Tibial nerve (tissue), 4 donors: ENCODE results near the gene SVIL. TPM values are rescaled to one million over a fixed set of nuclear protein-coding genes. Genes with fewer than 3 reads are reported as not detected.

Source experiments
- DNase-seq, 2 donors: peaks; one replicate each; pipeline ENCODE4 v3.0.0-alpha.2; 2019; ENCODE audit warnings: low spot score in 2 of 2
- H3K27ac ChIP-seq, 4 donors: fragments of 200-600 bp; sonication (generic) in 3 of 4; one replicate each; pipeline ENCODE4 v1.5.1; 2017 to 2019; ENCODE audit warnings: mild to moderate bottlenecking in 1 of 4
- H3K27me3 ChIP-seq, 2 donors: fragments of 200-600 bp; sonication (generic) in 1 of 2; one replicate each; pipeline versions ENCODE4 v1.5.1 to v1.6.0; 2017 to 2019
- H3K36me3 ChIP-seq, 3 donors: fragments of 200-600 bp; sonication (generic); one replicate each; pipeline ENCODE4 v1.5.1; 2018 to 2019
- H3K4me1 ChIP-seq, 4 donors: fragments of 200-600 bp; sonication (generic) in 3 of 4; one replicate each; pipeline ENCODE4 v1.5.1; 2017 to 2019
- H3K4me3 ChIP-seq, 4 donors: fragments of 200-600 bp; sonication (generic) in 3 of 4; one replicate each; pipeline ENCODE4 v1.5.1; 2017 to 2019; ENCODE audit warnings: mild to moderate bottlenecking in 1 of 4, moderate library complexity in 1 of 4
- H3K9me3 ChIP-seq, 4 donors: fragments of 200-600 bp; sonication (generic) in 3 of 4; one replicate each; pipeline ENCODE4 v1.5.1; 2017 to 2019
- EP300 ChIP-seq, 2 donors: sonication (generic); formaldehyde crosslinking; IDR thresholded peaks; one replicate each; pipeline ENCODE4 v1.6.1; 2017; ENCODE audit warnings: antibody characterized with exemption in 2 of 2, mild to moderate bottlenecking in 1 of 2
- POLR2A ChIP-seq, 2 donors: fragments of 450-650 bp; IDR thresholded peaks; one replicate each; pipeline ENCODE4 v1.6.1; 2017; ENCODE audit warnings: antibody characterized with exemption in 2 of 2, mild to moderate bottlenecking in 2 of 2, moderate library complexity in 2 of 2
- WGBS, 2 donors: methylation state at CpG; one replicate each; pipeline ENCODE4 v1.1.5; 2018; 5-methylcytosine and 5-hydroxymethylcytosine counted together
- total RNA-seq, 4 donors: library from RNA; depleted of rRNA; stranded (reverse); fragments of >200 nt; gene quantifications; one replicate each; pipeline ENCODE4 v1.1.0, GENCODE V29; 2016
- TF ChIP-seq, protein P1 (sequence below), 5 experiments: fragments of 200-600 bp in 3 of 5; fragments of 450-650 bp in 2 of 5; sonication (generic) in 3 of 5; IDR thresholded peaks; one replicate each; pipeline ENCODE4 v1.5.1; 2016 to 2019; ENCODE audit warnings: antibody characterized with exemption in 5 of 5, mild to moderate bottlenecking in 3 of 5, moderate library complexity in 2 of 5

The SVIL gene
- total RNA-seq, 4 donors from 2014 or later, result 23.6 to 32.0 (median 26.0) TPM

DNA sequence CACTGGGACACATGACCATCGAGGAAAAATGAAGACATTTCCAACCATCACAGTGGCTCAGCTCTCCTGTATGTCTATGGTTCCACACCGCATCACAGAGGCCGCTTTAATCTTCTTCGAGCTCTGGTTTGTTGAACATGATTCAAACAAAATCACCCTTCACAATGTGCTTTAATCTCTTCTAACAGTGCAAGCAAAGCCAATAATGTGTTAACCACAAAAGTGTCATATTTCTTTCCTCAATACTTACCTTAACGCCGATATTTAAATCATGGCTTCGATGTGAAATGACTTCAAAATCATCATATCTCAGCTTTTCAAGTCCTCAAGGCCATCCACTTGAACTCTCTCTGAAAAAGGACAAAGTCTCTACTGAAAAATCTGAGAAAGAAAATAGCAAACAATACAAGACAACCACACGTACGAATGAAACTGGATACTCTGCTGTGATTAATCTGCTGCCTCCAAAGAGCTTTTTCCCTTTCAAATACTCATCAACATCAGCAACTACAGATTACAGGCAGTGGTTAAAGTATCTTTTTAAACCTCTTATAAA lies 23.0 kb upstream of the SVIL start:
- Histone ChIP-seq H3K4me3 (no peak overlapping the region), H3K4me1 (peaks cover 0 to 19% (median 0%) of the 10 kb centered on the region in 4 donors), H3K9me3 (peaks cover 0 to 3% (median 0%) of the 10 kb centered on the region in 4 donors), H3K27me3 (no peaks in the 10 kb centered on the region), H3K36me3 (no peaks in the 10 kb centered on the region), H3K27ac (no peak overlapping the region)
- TF ChIP-seq EP300 (IDR thresholded peaks at IDR 0.05), result no peak
- TF ChIP-seq, protein P1, sequence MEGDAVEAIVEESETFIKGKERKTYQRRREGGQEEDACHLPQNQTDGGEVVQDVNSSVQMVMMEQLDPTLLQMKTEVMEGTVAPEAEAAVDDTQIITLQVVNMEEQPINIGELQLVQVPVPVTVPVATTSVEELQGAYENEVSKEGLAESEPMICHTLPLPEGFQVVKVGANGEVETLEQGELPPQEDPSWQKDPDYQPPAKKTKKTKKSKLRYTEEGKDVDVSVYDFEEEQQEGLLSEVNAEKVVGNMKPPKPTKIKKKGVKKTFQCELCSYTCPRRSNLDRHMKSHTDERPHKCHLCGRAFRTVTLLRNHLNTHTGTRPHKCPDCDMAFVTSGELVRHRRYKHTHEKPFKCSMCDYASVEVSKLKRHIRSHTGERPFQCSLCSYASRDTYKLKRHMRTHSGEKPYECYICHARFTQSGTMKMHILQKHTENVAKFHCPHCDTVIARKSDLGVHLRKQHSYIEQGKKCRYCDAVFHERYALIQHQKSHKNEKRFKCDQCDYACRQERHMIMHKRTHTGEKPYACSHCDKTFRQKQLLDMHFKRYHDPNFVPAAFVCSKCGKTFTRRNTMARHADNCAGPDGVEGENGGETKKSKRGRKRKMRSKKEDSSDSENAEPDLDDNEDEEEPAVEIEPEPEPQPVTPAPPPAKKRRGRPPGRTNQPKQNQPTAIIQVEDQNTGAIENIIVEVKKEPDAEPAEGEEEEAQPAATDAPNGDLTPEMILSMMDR (IDR thresholded peaks at IDR 0.05), result no peak
- TF ChIP-seq POLR2A (IDR thresholded peaks at IDR 0.05), result no peak
- WGBS, 2 donors, result 74 to 77% methylated on average over 9 of the region's 9 CpGs
- DNase-seq, result no peak

DNA sequence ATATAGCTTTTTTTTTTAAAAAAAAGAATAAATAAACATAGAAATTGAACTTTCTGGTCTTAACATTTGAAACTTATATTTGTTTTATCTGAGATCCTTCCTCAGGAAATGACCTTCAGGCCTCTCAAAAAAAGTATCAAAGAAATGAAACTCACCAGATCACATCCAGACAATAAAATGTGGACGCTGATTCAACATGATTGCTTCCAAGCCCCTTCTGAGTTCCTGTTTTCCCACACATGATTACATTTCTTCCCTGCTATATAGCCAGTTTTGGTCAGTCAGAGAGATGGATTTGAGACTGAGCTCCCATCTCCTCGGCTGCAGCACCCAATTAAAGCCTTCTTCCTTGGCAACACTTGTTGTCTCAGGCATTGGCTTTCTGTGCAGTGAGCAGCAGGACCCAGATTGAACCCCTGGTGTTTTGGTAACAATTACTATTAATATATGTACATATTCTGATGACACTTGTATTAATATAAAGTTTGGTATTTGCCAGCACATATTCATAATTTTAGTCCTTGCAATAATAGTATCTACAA lies 21.8 kb upstream of the SVIL start:
- H3K9me3 ChIP-seq, result peaks cover 0 to 3% (median 0%) of the 10 kb centered on the region in 4 donors
- 84 to 94% methylated on average over 2 of the region's 2 CpGs for WGBS, 2 donors
- no peaks in the 10 kb centered on the region for H3K36me3 ChIP-seq
- H3K4me1 ChIP-seq, result peaks cover 0 to 19% (median 0%) of the 10 kb centered on the region in 4 donors
- no peaks in the 10 kb centered on the region for H3K27me3 ChIP-seq
- TF ChIP-seq, protein P1 (IDR thresholded peaks at IDR 0.05), result no peak
- TF ChIP-seq EP300 (IDR thresholded peaks at IDR 0.05), result no peak
- TF ChIP-seq POLR2A (IDR thresholded peaks at IDR 0.05), result no peak
- no peak overlapping the region for H3K27ac ChIP-seq
- DNase-seq, result no peak
- H3K4me3 ChIP-seq, result no peak overlapping the region

DNA sequence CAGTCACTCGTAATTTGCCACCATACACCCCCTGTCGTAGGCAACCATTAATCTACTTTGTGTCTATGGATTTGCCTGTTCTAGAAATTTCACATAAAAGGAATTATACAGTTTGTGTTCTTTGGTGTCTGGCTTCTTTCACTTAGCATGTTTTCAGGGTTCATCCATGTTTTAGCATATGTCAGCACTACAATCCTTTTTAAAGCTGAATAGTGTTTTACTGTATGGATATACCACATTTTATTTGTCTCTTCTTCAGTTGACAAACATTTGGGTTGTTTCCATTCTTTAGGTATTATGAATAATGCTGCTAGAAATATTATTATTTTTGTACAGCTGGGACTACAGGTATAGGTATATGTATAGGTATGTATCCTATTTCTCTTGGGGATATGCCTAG lies 17.4 kb upstream of the SVIL start:
- H3K9me3 ChIP-seq, result peaks cover 0 to 3% (median 0%) of the 10 kb centered on the region in 4 donors
- H3K27ac ChIP-seq, result no peak overlapping the region
- H3K4me1 ChIP-seq, result peaks cover 0 to 19% (median 2%) of the 10 kb centered on the region in 4 donors
- no peak for DNase-seq
- TF ChIP-seq, protein P1 (IDR thresholded peaks at IDR 0.05), result no peak
- TF ChIP-seq EP300 (IDR thresholded peaks at IDR 0.05), result no peak
- no peak for TF ChIP-seq POLR2A (IDR thresholded peaks at IDR 0.05)
- no peaks in the 10 kb centered on the region for H3K27me3 ChIP-seq
- WGBS, 2 donors, result 97 to 98% methylated on average over 2 of the region's 2 CpGs
- H3K36me3 ChIP-seq, result no peaks in the 10 kb centered on the region
- H3K4me3 ChIP-seq, result no peak overlapping the region

DNA sequence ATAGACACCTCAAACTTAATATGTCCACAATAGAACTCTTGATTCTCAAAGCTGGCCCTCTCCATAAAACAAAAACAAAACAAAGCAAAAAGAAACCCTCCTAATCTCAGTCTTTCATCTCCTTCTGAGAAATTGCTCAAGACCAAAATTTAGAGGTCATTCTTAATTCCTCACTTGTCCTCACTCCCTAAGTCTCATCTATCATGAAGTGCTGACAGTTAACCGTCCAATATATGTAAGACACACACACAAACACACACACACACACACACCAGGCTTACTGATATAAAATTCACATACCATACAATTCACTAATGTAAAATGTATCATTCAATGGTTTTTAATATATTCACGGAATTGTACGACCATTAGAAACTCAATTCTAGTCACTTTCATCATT lies 17.0 kb upstream of the SVIL start:
- peaks cover 0 to 3% (median 0%) of the 10 kb centered on the region in 4 donors for H3K9me3 ChIP-seq
- DNase-seq, result no peak
- TF ChIP-seq POLR2A (IDR thresholded peaks at IDR 0.05) (no peak), EP300 (IDR thresholded peaks at IDR 0.05) (no peak)
- TF ChIP-seq, protein P1 (IDR thresholded peaks at IDR 0.05), result no peak
- no peaks in the 10 kb centered on the region for H3K27me3 ChIP-seq
- H3K4me3 ChIP-seq, result no peak overlapping the region
- peaks cover 0 to 20% (median 2%) of the 10 kb centered on the region in 4 donors for H3K4me1 ChIP-seq
- no peaks in the 10 kb centered on the region for H3K36me3 ChIP-seq
- WGBS, 2 donors, result 84 to 93% methylated on average over 3 of the region's 3 CpGs
- no peak overlapping the region for H3K27ac ChIP-seq

DNA sequence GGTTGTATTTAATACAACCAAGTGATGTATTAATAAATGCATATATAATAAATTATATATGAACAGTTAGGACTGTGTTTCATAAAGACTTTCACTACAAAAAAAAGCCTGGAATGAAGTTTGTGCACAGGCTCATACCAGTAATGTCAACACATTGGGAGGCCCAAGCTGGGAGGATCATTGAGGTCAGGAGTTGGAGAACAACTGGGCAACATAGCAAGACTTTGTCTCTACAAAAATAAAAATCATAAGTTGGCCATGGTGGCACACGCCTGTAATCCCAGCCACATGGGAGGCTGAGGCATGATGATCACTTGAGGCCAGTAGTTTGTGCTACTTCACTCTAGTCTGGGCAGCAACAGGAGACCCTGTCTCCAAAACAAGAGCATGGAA lies 15.8 kb upstream of the SVIL start:
- WGBS, 2 donors, result 74 to 100% methylated on average over 1 of the region's 1 CpG
- Histone ChIP-seq H3K4me1 (peaks cover 0 to 30% (median 7%) of the 10 kb centered on the region in 4 donors), H3K36me3 (no peaks in the 10 kb centered on the region), H3K27ac (no peak overlapping the region), H3K27me3 (no peaks in the 10 kb centered on the region), H3K4me3 (no peak overlapping the region), H3K9me3 (no peaks in the 10 kb centered on the region)
- DNase-seq, result no peak
- TF ChIP-seq EP300 (IDR thresholded peaks at IDR 0.05) (no peak), POLR2A (IDR thresholded peaks at IDR 0.05) (no peak)
- TF ChIP-seq, protein P1 (IDR thresholded peaks at IDR 0.05), result no peak
